Measurements from ENCODE around the gene TMEM126B. TPM values are rescaled to one million over a fixed set of nuclear protein-coding genes. Genes with fewer than 3 reads are reported as not detected.

Gene TMEM126B
- total and polyA plus RNA-seq, 2 of the 13 experiments (the other 11 are each of a cell fraction or from before 2014, with no cell fraction given), result 33.6 to 54.8 TPM

DNA sequence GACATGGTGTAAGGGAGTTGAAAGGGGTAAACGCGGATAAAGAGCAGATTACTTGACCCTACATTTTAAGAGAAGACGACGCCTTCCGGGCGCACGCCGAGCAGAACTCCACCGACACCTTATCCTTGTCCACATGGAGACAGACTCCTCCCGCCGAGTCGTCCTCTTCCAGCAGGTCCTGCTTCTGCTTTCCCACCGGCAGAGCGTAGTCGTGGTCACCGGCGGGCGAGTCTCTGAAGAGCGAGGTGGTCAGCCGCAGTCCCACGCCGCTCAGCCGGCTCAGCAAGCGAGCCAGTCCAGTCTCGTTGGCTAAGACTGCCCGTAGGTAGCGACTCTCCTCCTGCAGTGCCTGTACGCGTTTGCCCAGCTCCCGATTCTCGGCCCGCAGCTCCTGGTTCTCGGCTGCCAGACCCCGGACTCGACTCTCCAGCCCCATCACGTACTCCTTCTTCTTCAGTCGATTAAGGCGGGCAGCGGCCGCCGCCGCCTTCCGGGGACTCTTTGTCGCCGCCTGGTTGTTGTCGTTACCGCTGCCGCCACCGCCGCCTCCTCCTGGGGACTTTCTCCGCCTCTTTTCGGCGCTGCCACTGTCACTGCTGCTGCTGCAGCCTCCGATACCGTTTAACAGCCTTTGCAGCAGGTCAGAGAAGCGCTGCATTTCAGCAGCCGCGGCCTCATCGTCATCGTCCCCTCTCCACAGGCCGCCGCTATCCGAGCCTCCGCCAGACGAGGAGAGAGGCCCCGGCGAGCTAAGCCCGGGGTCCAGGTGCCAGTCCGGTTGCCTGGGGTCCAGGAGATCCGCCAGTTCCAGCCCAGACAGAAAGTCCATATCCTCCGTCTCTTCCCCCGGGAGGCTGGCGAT, 35.6 kb downstream of the TMEM126B start (continued):
- TF ChIP-seq, protein P1, sequence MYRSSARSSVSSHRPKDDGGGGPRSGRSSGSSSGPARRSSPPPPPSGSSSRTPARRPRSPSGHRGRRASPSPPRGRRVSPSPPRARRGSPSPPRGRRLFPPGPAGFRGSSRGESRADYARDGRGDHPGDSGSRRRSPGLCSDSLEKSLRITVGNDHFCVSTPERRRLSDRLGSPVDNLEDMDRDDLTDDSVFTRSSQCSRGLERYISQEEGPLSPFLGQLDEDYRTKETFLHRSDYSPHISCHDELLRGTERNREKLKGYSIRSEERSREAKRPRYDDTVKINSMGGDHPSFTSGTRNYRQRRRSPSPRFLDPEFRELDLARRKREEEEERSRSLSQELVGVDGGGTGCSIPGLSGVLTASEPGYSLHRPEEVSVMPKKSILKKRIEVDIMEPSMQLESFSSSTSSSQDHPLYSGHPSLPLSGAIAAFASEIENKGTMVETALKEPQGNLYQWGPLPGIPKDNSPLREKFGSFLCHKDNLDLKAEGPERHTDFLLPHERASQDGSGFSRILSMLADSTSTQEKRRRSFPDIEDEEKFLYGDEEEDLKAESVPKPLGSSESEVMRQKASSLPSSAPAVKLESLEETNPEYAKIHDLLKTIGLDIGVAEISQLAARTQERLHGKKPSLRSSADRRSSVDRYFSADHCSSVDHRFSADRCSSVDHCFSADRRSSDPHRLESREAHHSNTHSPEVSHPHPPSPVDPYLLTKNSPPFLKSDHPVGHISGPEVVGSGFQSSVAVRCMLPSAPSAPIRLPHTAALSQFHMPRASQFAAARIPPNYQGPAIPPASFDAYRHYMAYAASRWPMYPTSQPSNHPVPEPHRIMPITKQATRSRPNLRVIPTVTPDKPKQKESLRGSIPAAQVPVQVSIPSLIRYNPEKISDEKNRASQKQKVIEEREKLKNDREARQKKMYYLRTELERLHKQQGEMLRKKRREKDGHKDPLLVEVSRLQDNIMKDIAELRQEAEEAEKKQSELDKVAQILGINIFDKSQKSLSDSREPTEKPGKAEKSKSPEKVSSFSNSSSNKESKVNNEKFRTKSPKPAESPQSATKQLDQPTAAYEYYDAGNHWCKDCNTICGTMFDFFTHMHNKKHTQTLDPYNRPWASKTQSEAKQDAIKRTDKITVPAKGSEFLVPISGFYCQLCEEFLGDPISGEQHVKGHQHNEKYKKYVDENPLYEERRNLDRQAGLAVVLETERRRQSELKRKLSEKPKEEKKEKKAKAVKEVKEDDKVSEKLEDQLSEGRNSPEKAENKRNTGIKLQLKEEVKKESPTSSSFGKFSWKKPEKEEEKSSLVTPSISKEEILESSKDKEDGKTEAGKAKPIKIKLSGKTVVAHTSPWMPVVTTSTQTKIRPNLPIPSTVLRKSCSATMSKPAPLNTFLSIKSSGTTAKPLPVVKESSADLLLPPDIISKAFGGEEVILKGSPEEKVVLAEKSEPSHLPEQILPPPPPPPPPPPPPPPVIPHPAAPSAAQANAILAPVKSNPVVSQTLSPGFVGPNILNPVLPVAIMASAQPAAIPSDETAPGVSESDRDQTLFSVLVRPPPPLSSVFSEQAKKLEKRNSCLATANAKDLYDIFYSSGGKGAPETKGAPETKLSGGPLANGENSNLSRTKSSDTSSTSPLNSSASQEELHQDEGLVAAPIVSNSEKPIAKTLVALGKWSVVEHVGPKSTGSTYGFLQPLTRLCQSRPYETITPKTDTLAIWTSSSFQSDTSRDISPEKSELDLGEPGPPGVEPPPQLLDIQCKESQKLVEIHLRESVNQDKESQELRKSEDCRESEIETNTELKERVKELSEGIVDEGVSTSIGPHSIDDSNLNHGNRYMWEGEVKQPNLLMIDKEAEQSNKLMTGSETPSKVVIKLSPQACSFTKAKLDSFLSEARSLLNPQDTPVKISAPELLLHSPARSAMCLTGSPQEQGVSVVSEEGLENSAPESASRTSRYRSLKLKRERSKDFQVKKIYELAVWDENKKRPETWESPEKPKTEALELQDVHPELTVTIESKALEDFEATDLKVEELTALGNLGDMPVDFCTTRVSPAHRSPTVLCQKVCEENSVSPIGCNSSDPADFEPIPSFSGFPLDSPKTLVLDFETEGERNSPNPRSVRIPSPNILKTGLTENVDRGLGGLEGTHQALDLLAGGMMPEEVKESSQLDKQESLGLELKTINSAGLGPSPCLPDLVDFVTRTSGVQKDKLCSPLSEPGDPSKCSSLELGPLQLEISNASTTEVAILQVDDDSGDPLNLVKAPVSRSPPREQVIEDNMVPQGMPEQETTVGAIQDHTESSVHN (CRISPR knock-in tag; IDR thresholded peaks at IDR 0.05), result no peak
- TF ChIP-seq ZNF878 (CRISPR knock-in tag; IDR thresholded peaks at IDR 0.05) (0 out of 2 replicates have a peak, but pooled peaks have one; percentile 35), POGZ (CRISPR knock-in tag; IDR thresholded peaks at IDR 0.05) (peak; percentile 10; the same call in 1 of the 2 replicates), ZNF329 (CRISPR knock-in tag; IDR thresholded peaks at IDR 0.05; ENCODE audit: low read depth) (no peak), SP5 (CRISPR knock-in tag; IDR thresholded peaks at IDR 0.05; ENCODE audit: borderline replicate concordance, low read depth) (peak; percentile 55; the same call in 1 of the 2 replicates), CEBPG (CRISPR knock-in tag; IDR thresholded peaks at IDR 0.05) (no peak), SKI (IDR thresholded peaks at IDR 0.05; ENCODE audit: partially characterized antibody) (peak; percentile 57), NONO (IDR thresholded peaks at IDR 0.05) (no peak), NONO (CRISPR knock-in tag; conservative IDR thresholded peaks at IDR 0.05) (0 out of 2 replicates have a peak, but pooled peaks have one; percentile 9), ZNF782 (CRISPR knock-in tag; IDR thresholded peaks at IDR 0.05; ENCODE audit: borderline replicate concordance) (peak; percentile 33; the same call in 1 of the 2 replicates), FOSL1 (CRISPR knock-in tag; IDR thresholded peaks at IDR 0.05; ENCODE audit: borderline replicate concordance) (no peak), NR2F1 (CRISPR knock-in tag; IDR thresholded peaks at IDR 0.05) (no peak)
- TF ChIP-seq, protein P2, sequence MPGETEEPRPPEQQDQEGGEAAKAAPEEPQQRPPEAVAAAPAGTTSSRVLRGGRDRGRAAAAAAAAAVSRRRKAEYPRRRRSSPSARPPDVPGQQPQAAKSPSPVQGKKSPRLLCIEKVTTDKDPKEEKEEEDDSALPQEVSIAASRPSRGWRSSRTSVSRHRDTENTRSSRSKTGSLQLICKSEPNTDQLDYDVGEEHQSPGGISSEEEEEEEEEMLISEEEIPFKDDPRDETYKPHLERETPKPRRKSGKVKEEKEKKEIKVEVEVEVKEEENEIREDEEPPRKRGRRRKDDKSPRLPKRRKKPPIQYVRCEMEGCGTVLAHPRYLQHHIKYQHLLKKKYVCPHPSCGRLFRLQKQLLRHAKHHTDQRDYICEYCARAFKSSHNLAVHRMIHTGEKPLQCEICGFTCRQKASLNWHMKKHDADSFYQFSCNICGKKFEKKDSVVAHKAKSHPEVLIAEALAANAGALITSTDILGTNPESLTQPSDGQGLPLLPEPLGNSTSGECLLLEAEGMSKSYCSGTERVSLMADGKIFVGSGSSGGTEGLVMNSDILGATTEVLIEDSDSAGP (CRISPR knock-in tag; IDR thresholded peaks at IDR 0.05; ENCODE audit: borderline replicate concordance), result 0 out of 2 replicates have a peak, but pooled peaks have one; percentile 6
- TF ChIP-seq, protein P3, sequence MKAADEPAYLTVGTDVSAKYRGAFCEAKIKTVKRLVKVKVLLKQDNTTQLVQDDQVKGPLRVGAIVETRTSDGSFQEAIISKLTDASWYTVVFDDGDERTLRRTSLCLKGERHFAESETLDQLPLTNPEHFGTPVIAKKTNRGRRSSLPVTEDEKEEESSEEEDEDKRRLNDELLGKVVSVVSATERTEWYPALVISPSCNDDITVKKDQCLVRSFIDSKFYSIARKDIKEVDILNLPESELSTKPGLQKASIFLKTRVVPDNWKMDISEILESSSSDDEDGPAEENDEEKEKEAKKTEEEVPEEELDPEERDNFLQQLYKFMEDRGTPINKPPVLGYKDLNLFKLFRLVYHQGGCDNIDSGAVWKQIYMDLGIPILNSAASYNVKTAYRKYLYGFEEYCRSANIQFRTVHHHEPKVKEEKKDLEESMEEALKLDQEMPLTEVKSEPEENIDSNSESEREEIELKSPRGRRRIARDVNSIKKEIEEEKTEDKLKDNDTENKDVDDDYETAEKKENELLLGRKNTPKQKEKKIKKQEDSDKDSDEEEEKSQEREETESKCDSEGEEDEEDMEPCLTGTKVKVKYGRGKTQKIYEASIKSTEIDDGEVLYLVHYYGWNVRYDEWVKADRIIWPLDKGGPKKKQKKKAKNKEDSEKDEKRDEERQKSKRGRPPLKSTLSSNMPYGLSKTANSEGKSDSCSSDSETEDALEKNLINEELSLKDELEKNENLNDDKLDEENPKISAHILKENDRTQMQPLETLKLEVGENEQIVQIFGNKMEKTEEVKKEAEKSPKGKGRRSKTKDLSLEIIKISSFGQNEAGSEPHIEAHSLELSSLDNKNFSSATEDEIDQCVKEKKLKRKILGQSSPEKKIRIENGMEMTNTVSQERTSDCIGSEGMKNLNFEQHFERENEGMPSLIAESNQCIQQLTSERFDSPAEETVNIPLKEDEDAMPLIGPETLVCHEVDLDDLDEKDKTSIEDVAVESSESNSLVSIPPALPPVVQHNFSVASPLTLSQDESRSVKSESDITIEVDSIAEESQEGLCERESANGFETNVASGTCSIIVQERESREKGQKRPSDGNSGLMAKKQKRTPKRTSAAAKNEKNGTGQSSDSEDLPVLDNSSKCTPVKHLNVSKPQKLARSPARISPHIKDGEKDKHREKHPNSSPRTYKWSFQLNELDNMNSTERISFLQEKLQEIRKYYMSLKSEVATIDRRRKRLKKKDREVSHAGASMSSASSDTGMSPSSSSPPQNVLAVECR (CRISPR knock-in tag; IDR thresholded peaks at IDR 0.05; ENCODE audit: borderline replicate concordance), result no peak; the same call in 1 of the 2 replicates
